ENCODE results near the gene CEMIP2. TPM values are rescaled to one million over a fixed set of nuclear protein-coding genes. Genes with fewer than 3 reads are reported as not detected.

Gene CEMIP2
- total RNA-seq, 1 experiment from 2014 or later: 16.0 TPM

GRCh38 chr9:71690063-71690688 is 78.1 kb downstream of the CEMIP2 start:
- intact Hi-C loops (cut with micrococcal nuclease): no loop called here
- Histone ChIP-seq H3K4me1 (ENCODE audit: insufficient read depth, low read length) (peaks cover 22% of the 10 kb centered on the region), H3K9ac (ENCODE audit: low read length) (no peak overlapping the region), H3K4me3 (ENCODE audit: low read length) (no peak overlapping the region), H3K9me3 (ENCODE audit: low read length) (no peaks in the 10 kb centered on the region), H3K79me2 (ENCODE audit: low read length) (no peaks in the 10 kb centered on the region), H3K27me3 (ENCODE audit: low read length) (no peaks in the 10 kb centered on the region), H2AFZ (ENCODE audit: low read length) (no peak overlapping the region), H4K20me1 (ENCODE audit: low read length) (no peaks in the 10 kb centered on the region), H3K27ac (ENCODE audit: low read length) (no peak overlapping the region), H3K36me3 (ENCODE audit: low read depth, low read length) (peaks cover 4% of the 10 kb centered on the region; the same call in 1 of the 2 replicates), H3K9me2 (replicated peaks; ENCODE audit: low read length) (no peaks in the 10 kb centered on the region), H3F3A (ENCODE audit: low read length, unreplicated experiment) (no peaks in the 10 kb centered on the region), H3K4me2 (ENCODE audit: low read length) (no peak overlapping the region)
- ATAC-seq: no peak
- POLR2A ChIA-PET (ENCODE audit: unreplicated experiment): no interaction called here
- DNase-seq: no peak
- no peak for TF ChIP-seq CTCF (conservative IDR thresholded peaks at IDR 0.05; ENCODE audit: low read depth, low read length)
- no peak for TF ChIP-seq EZH2 (IDR thresholded peaks at IDR 0.05; ENCODE audit: low read length, unreplicated experiment)
- CTCF ChIA-PET: no interaction called here
- no TSS peak for BruUV-seq (replicated peaks)

GRCh38 chr9:71687676-71688075 is 80.6 kb downstream of the CEMIP2 start:
- Histone ChIP-seq H3K4me3 (ENCODE audit: low read length) (no peak overlapping the region), H3K4me1 (ENCODE audit: insufficient read depth, low read length) (peaks cover 42% of the 10 kb centered on the region), H3K9me3 (ENCODE audit: low read length) (no peaks in the 10 kb centered on the region), H3K36me3 (ENCODE audit: low read depth, low read length) (peaks cover 4% of the 10 kb centered on the region; the same call in 1 of the 2 replicates), H3K4me2 (ENCODE audit: low read length) (no peak overlapping the region), H3K9me2 (replicated peaks; ENCODE audit: low read length) (no peaks in the 10 kb centered on the region), H4K20me1 (ENCODE audit: low read length) (no peaks in the 10 kb centered on the region), H3F3A (ENCODE audit: low read length, unreplicated experiment) (no peaks in the 10 kb centered on the region), H3K79me2 (ENCODE audit: low read length) (no peaks in the 10 kb centered on the region), H3K27me3 (ENCODE audit: low read length) (no peaks in the 10 kb centered on the region), H3K9ac (ENCODE audit: low read length) (no peak overlapping the region), H3K27ac (ENCODE audit: low read length) (no peak overlapping the region), H2AFZ (ENCODE audit: low read length) (no peak overlapping the region)
- no peak for ATAC-seq
- BruUV-seq (replicated peaks): no TSS peak
- ChIA-PET POLR2A (ENCODE audit: unreplicated experiment) (no interaction called here), CTCF (no interaction called here)
- no peak for TF ChIP-seq CTCF (conservative IDR thresholded peaks at IDR 0.05; ENCODE audit: low read depth, low read length)
- TF ChIP-seq EZH2 (IDR thresholded peaks at IDR 0.05; ENCODE audit: low read length, unreplicated experiment): no peak
- no peak for TF ChIP-seq EZH2phosphoT487 (IDR thresholded peaks at IDR 0.05; ENCODE audit: borderline replicate concordance, low read length)
- intact Hi-C loops (cut with micrococcal nuclease): no loop called here
- no peak for DNase-seq

GRCh38 chr9:71685988-71686387 is 82.3 kb downstream of the CEMIP2 start:
- peaks cover 4% of the 10 kb centered on the region; the same call in 1 of the 2 replicates for H3K36me3 ChIP-seq (ENCODE audit: low read depth, low read length)
- no peaks in the 10 kb centered on the region for H3K79me2 ChIP-seq (ENCODE audit: low read length)
- TSS peak; percentile 64 for BruUV-seq (replicated peaks)
- H3K27me3 ChIP-seq (ENCODE audit: low read length): no peaks in the 10 kb centered on the region
- peak overlapping the region; percentile 13; the same call in 1 of the 2 replicates for H3K27ac ChIP-seq (ENCODE audit: low read length)
- no peaks in the 10 kb centered on the region for H3K9me2 ChIP-seq (replicated peaks; ENCODE audit: low read length)
- no peaks in the 10 kb centered on the region for H3K9me3 ChIP-seq (ENCODE audit: low read length)
- ATAC-seq (no peak), DNase-seq (no peak)
- TF ChIP-seq EZH2 (IDR thresholded peaks at IDR 0.05; ENCODE audit: low read length, unreplicated experiment) (no peak), EZH2phosphoT487 (IDR thresholded peaks at IDR 0.05; ENCODE audit: borderline replicate concordance, low read length) (no peak), CTCF (conservative IDR thresholded peaks at IDR 0.05; ENCODE audit: low read depth, low read length) (no peak)
- ChIA-PET CTCF (no interaction called here), POLR2A (ENCODE audit: unreplicated experiment) (interaction anchor here (0.6 to 1.1 kb wide), 2 partner anchors 39 to 225 kb away, joined by 4 to 6 read pairs; partner anchors contain the start of genes ABHD17B and C9orf85)
- intact Hi-C loops (cut with micrococcal nuclease): loop anchor here (1.0 to 2.0 kb wide), 2 partner anchors 60 to 83 kb away; partner anchors contain the start of gene CEMIP2
- H3K4me1 ChIP-seq (ENCODE audit: insufficient read depth, low read length): peaks cover 52% of the 10 kb centered on the region
- H3K4me3 ChIP-seq (ENCODE audit: low read length): no peak overlapping the region
- peaks cover 7% of the 10 kb centered on the region for H3F3A ChIP-seq (ENCODE audit: low read length, unreplicated experiment)
- H4K20me1 ChIP-seq (ENCODE audit: low read length): no peaks in the 10 kb centered on the region
- H2AFZ ChIP-seq (ENCODE audit: low read length): no peak overlapping the region
- no peak overlapping the region for H3K9ac ChIP-seq (ENCODE audit: low read length)
- no peak overlapping the region for H3K4me2 ChIP-seq (ENCODE audit: low read length)
